Heart right ventricle (tissue), 16 donors: ENCODE measurements around the gene DES. TPM values are rescaled to one million over a fixed set of nuclear protein-coding genes. Genes with fewer than 3 reads are reported as not detected.
A peak's percentile ranks its signal among the peaks of the same experiment; 100 is the strongest.
"Not testable (repeated sequence)": the region's sequence is repeated elsewhere in the genome, so short reads cannot be mapped to it uniquely, and the experiment has no call there.

ENCODE experiments used
- ATAC-seq, 8 donors: fragments of 200-7000 bp; cut with Tn5 transposase; one replicate each; pipeline ENCODE4 v1.9.1; 2020; ENCODE audit warnings: mild to moderate bottlenecking in 8 of 8, moderate library complexity in 8 of 8, moderate number of reproducible peaks in 1 of 8
- DNase-seq, 2 donors: peaks; one replicate each; pipeline ENCODE4 v3.0.0-alpha.2; 2020
- H3K27ac ChIP-seq, 10 donors: fragments of 200-600 bp; sonication (generic) in 2 of 10; one replicate each; pipeline versions ENCODE4 v1.5.0 to v1.8.0; 2020 to 2022; ENCODE audit warnings: mild to moderate bottlenecking in 3 of 10
- H3K27me3 ChIP-seq, 7 donors: fragments of 200-600 bp; one replicate each; pipeline ENCODE4 v1.8.0; 2021 to 2022; ENCODE audit warnings: mild to moderate bottlenecking in 2 of 7
- H3K36me3 ChIP-seq, 9 donors: fragments of 200-600 bp; sonication (generic) in 1 of 9; one replicate each; pipeline versions ENCODE4 v1.5.0 to v1.8.0; 2020 to 2022; ENCODE audit warnings: mild to moderate bottlenecking in 2 of 9
- H3K4me1 ChIP-seq, 9 donors: fragments of 200-600 bp; sonication (generic) in 1 of 9; one replicate each; pipeline versions ENCODE4 v1.5.0 to v1.8.0; 2020 to 2022; ENCODE audit warnings: mild to moderate bottlenecking in 4 of 9
- H3K4me3 ChIP-seq, 10 donors: fragments of 200-600 bp; sonication (generic) in 2 of 10; one replicate each; pipeline versions ENCODE4 v1.5.0 to v1.8.0; 2020 to 2022; ENCODE audit warnings: mild to moderate bottlenecking in 7 of 10, moderate library complexity in 2 of 10
- H3K9me3 ChIP-seq, 11 donors: fragments of 200-600 bp in 10 of 11; sonication (generic) in 2 of 11; one replicate each; pipeline versions ENCODE4 v1.5.0 to v1.8.0; 2013 to 2022; ENCODE audit warnings: mild to moderate bottlenecking in 2 of 11, control low read depth in 1 of 11, moderate library complexity in 1 of 11
- WGBS, 2 donors: extraction: QIAGEN DNeasy Blood & Tissue Kit; methylation state at CpG; one replicate each; pipeline ENCODE4 v1.1.7; 2013; ENCODE audit warnings: inconsistent platforms in 1 of 2; 5-methylcytosine and 5-hydroxymethylcytosine counted together
- intact Hi-C, 10 donors: fragments of 100-400 bp; cut with DNase I; formaldehyde crosslinking; loops; one replicate each; pipeline versions ENCODE4 v1.11.1 to v1.14.2; 2022
- polyA plus RNA-seq, 2 donors: library from polyadenylated mRNA; stranded (reverse); fragments of 200-250 nt; gene quantifications; one replicate each; pipeline ENCODE4 v1.2.3, GENCODE V29; 2013
- total RNA-seq, 10 donors: library from RNA; stranded (reverse); fragmentation: NEBNext Ultra II Directional in 3 of 10; extraction: Animal tissue kit (Norgen Biotek cat#: 25700) in 3 of 10; gene quantifications; one replicate each; pipeline versions ENCODE4 v1.2.1 to v1.2.4, GENCODE V29; 2021 to 2023
- TF ChIP-seq, protein P1 (sequence below), 9 donors: fragments of 200-600 bp; sonication (generic) in 2 of 9; IDR thresholded peaks; one replicate each; pipeline versions ENCODE4 v1.5.0 to v1.8.0; 2021 to 2022; ENCODE audit warnings: antibody characterized with exemption in 9 of 9, mild to moderate bottlenecking in 5 of 9, moderate library complexity in 1 of 9
- donor health status: Arrhythmogenic right ventricular cardiomyopathy.
- donor health status: ischemic (EF 13 %, LVEDD 7.1; RV severe dilation, severe dysfunction).
- donor health status: healthy with polysubstance abuse.
- donor health status: DM: no; HTN: yes; CAD: no.
- donor health status: DM: no; HTN: no; CAD: no.
- donor health status: ischemic (EF 25% LVEDD 6.9; RV normal size, moderate dysfunction).
- donor health status: ischemic (EF 25% LVEDD 5.7; RV mildly dilated, moderate dysfunction).
- donor health status: healthy.
- donor health status: DM: yes; HTN: yes; CAD: no.
- donor health status: Ischemic cardiomyopathy.
- donor health status: ischemic (EF 35%, LVEDD 5.7; RV mildly dilated, moderate dysfunction).
- donor health status: nonischemic (EF 11% LVEDD 7.7; RV severe dilation, severe dysfunction).
- donor health status: DM: yes; HTN: yes; CAD: no.
- donor health status: PGD.
- donor health status: ischemic (EF 29% LVEDD 5.4; RV normal size, mild dysfunction).
- donor health status: nonischemic (EF 23%, LVEDD 6.1; RV moderate dilation, normal function).

Gene DES
- total and polyA plus RNA-seq, 12 donors, result 12,560 to 18,019 (median 15,816) TPM

DNA sequence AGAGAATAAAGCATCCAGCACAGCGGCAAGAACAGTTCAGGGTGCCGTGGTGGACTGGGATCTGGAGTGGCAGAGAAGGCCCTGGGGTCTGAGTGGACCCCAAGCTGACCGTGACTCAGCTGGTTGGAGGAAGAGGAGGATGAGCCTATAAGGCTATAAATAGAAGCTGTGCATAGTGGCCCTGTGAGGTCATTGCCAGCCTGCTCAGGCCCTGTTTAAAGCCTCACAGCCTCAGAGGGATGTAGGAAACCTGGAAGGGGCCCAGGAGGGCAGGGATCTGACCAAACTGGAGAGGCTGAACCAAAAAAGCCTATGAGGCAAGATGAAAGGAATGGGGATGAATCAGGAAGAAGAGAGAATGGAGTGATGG, 11.3 kb upstream of the DES start:
- Histone ChIP-seq H3K4me1 (peaks cover 0 to 66% (median 23%) of the 10 kb centered on the region in 9 donors), H3K27me3 (peaks cover 0 to 3% (median 0%) of the 10 kb centered on the region in 7 donors), H3K4me3 (no peak overlapping the region), H3K27ac (peak overlapping the region; percentile 79 to 96 (median 90)), H3K9me3 (peaks cover 0 to under 1% (median 0%) of the 10 kb centered on the region in 11 donors), H3K36me3 (no peaks in the 10 kb centered on the region)
- 51 to 61% methylated on average over 3 of the region's 3 CpGs for WGBS, 2 donors
- DNase-seq, result peak; percentile 55 to 82
- ATAC-seq, result peak; percentile 56 to 79 (median 66)
- intact Hi-C loops, result loop anchor here in 4 of 10 donors (1.0 to 10.0 kb wide), 3 partner anchors 27 to 238 kb away; partner anchors contain the start of gene SPEG (in 1 of the 4)
- TF ChIP-seq, protein P1, sequence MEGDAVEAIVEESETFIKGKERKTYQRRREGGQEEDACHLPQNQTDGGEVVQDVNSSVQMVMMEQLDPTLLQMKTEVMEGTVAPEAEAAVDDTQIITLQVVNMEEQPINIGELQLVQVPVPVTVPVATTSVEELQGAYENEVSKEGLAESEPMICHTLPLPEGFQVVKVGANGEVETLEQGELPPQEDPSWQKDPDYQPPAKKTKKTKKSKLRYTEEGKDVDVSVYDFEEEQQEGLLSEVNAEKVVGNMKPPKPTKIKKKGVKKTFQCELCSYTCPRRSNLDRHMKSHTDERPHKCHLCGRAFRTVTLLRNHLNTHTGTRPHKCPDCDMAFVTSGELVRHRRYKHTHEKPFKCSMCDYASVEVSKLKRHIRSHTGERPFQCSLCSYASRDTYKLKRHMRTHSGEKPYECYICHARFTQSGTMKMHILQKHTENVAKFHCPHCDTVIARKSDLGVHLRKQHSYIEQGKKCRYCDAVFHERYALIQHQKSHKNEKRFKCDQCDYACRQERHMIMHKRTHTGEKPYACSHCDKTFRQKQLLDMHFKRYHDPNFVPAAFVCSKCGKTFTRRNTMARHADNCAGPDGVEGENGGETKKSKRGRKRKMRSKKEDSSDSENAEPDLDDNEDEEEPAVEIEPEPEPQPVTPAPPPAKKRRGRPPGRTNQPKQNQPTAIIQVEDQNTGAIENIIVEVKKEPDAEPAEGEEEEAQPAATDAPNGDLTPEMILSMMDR (IDR thresholded peaks at IDR 0.05), result no peak

GRCh38 chr2:219407343-219407742, 10.8 kb upstream of the DES start:
- ATAC-seq, H3K9me3 ChIP-seq, H3K36me3 ChIP-seq, H3K27me3 ChIP-seq, DNase-seq, H3K4me3 ChIP-seq: not testable (repeated sequence)
- peaks cover 0 to 66% (median 23%) of the 10 kb centered on the region in 9 donors for H3K4me1 ChIP-seq
- WGBS, 2 donors, result 68 to 78% methylated on average over 5 of the region's 5 CpGs
- intact Hi-C loops, result loop anchor here in 3 of 10 donors (10.0 kb wide), 2 partner anchors 47 to 237 kb away; no protein-coding TSS in a partner anchor
- H3K27ac ChIP-seq, result peak overlapping the region; percentile 35 to 96 (median 86)

DNA sequence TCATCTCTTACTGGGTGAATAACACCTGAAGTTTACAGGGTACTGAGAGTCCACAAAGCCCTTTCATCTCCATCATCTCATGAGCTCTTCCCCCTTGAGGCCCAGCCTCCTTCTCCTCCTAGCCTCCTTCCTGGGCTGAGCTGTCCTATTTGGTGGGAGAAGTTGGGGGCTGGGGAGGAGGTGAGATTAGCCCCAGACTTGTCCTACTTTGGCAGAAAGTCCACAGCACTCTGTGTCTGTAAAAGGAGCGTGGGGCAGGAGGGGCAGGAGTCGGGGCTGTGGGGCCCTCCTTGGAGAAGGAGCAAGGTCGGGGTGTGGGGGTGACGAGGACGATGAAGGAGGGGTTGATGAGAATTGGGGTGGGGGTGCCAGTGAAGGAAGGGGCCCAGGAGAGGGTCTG, 10.0 kb upstream of the DES start:
- ATAC-seq, result no peak
- intact Hi-C loops, result loop anchor here in 3 of 10 donors (10.0 kb wide), 2 partner anchors 47 to 237 kb away; no protein-coding TSS in a partner anchor
- peaks cover 0 to 59% (median 23%) of the 10 kb centered on the region in 9 donors for H3K4me1 ChIP-seq
- no peak for DNase-seq
- peaks cover 0 to 12% (median 0%) of the 10 kb centered on the region in 7 donors for H3K27me3 ChIP-seq
- H3K4me3 ChIP-seq, result no peak overlapping the region
- WGBS, 2 donors, result 64 to 71% methylated on average over 5 of the region's 5 CpGs
- H3K9me3 ChIP-seq, result peaks cover 0 to 12% (median 0%) of the 10 kb centered on the region in 11 donors
- peak overlapping the region in 6 of 10 donors; percentile 19 to 96 (median 92) for H3K27ac ChIP-seq
- TF ChIP-seq, protein P1 (IDR thresholded peaks at IDR 0.05), result no peak
- no peaks in the 10 kb centered on the region for H3K36me3 ChIP-seq

GRCh38 chr2:219408631-219409030, 9.5 kb upstream of the DES start:
- intact Hi-C loops, result loop anchor here in 3 of 10 donors (10.0 kb wide), 2 partner anchors 46 to 236 kb away; no protein-coding TSS in a partner anchor
- ATAC-seq, result peak in 1 of 8 donors; percentile 2
- Histone ChIP-seq H3K9me3 (peaks cover 0 to 14% (median 0%) of the 10 kb centered on the region in 11 donors), H3K27ac (peak overlapping the region in 6 of 10 donors; percentile 19 to 96 (median 92)), H3K36me3 (no peaks in the 10 kb centered on the region), H3K27me3 (peaks cover 0 to 12% (median 0%) of the 10 kb centered on the region in 7 donors), H3K4me1 (peaks cover 0 to 55% (median 22%) of the 10 kb centered on the region in 9 donors), H3K4me3 (no peak overlapping the region)
- TF ChIP-seq, protein P1 (IDR thresholded peaks at IDR 0.05), result no peak
- WGBS, 2 donors, result 41 to 44% methylated on average over 8 of the region's 8 CpGs
- no peak for DNase-seq

GRCh38 chr2:219409619-219410018, 8.6 kb upstream of the DES start:
- Histone ChIP-seq H3K36me3 (no peaks in the 10 kb centered on the region), H3K4me3 (no peak overlapping the region), H3K27me3 (peaks cover 0 to 12% (median 0%) of the 10 kb centered on the region in 7 donors), H3K27ac (peak overlapping the region in 7 of 10 donors; percentile 6 to 96 (median 91)), H3K9me3 (peaks cover 0 to 14% (median 0%) of the 10 kb centered on the region in 11 donors), H3K4me1 (peaks cover 0 to 45% (median 12%) of the 10 kb centered on the region in 9 donors)
- TF ChIP-seq, protein P1 (IDR thresholded peaks at IDR 0.05), result no peak
- no peak for DNase-seq
- WGBS, 2 donors, result 89 to 93% methylated on average over 5 of the region's 5 CpGs
- ATAC-seq, result no peak
- intact Hi-C loops, result loop anchor here in 3 of 10 donors (10.0 kb wide), 2 partner anchors 45 to 235 kb away; no protein-coding TSS in a partner anchor
